HG02571 (cell line): ENCODE data around the gene ZNF521.

Experiments
- ATAC-seq: cut with Tn5 transposase; IDR thresholded peaks from one replicate; pipeline ENCODE4 v1.9.1; 2021; ENCODE audit warnings: mild to moderate bottlenecking, moderate library complexity; ENCODE audit not compliant: unreplicated experiment

The ZNF521 gene

GRCh38 chr18:25089470-25089869, 262.5 kb downstream of the ZNF521 start:
- ATAC-seq, result no peak

GRCh38 chr18:25086876-25087275, 265.1 kb downstream of the ZNF521 start:
- ATAC-seq, result no peak

- no peak for ATAC-seq
Observed at GRCh38 chr18:25081001-25081400, 271.0 kb downstream of the ZNF521 start.

- no peak for ATAC-seq
Observed at GRCh38 chr18:25080211-25080610, 271.8 kb downstream of the ZNF521 start.

- ATAC-seq, result no peak
Observed at GRCh38 chr18:25077944-25078723, 273.8 kb downstream of the ZNF521 start.

- no peak for ATAC-seq
Observed at GRCh38 chr18:25077038-25077943, 274.7 kb downstream of the ZNF521 start.

- ATAC-seq, result no peak
Observed at GRCh38 chr18:25075783-25076182, 276.2 kb downstream of the ZNF521 start.

- no peak for ATAC-seq
Observed at GRCh38 chr18:25075331-25075730, 276.6 kb downstream of the ZNF521 start.

GRCh38 chr18:25074925-25075324, 277.0 kb downstream of the ZNF521 start:
- ATAC-seq, result no peak

GRCh38 chr18:25072205-25072604, 279.8 kb downstream of the ZNF521 start:
- ATAC-seq, result no peak

GRCh38 chr18:25067275-25068025, 284.5 kb downstream of the ZNF521 start:
- no peak for ATAC-seq

GRCh38 chr18:25066516-25066915, 285.4 kb downstream of the ZNF521 start:
- no peak for ATAC-seq

GRCh38 chr18:25062720-25063119, 289.2 kb downstream of the ZNF521 start:
- no peak for ATAC-seq

- no peak for ATAC-seq
Observed at GRCh38 chr18:25061395-25061794, 290.6 kb downstream of the ZNF521 start.

GRCh38 chr18:25058521-25058920, 293.4 kb downstream of the ZNF521 start:
- no peak for ATAC-seq

GRCh38 chr18:25057491-25058050, 294.4 kb downstream of the ZNF521 start:
- no peak for ATAC-seq

GRCh38 chr18:25056429-25056828, 295.5 kb downstream of the ZNF521 start:
- ATAC-seq, result no peak

- no peak for ATAC-seq
Observed at GRCh38 chr18:25055076-25055475, 296.9 kb downstream of the ZNF521 start.

- no peak for ATAC-seq
Observed at GRCh38 chr18:25053466-25053865, 298.5 kb downstream of the ZNF521 start.

- no peak for ATAC-seq
Observed at GRCh38 chr18:25052511-25052921, 299.4 kb downstream of the ZNF521 start.

- no peak for ATAC-seq
Observed at GRCh38 chr18:25050605-25051004, 301.4 kb downstream of the ZNF521 start.
